Measurements from ENCODE around the gene VEGFC. TPM values are rescaled to one million over a fixed set of nuclear protein-coding genes. Genes with fewer than 3 reads are reported as not detected.

The VEGFC gene
- total RNA-seq, 1 donor from 2014 or later = 5.9 TPM

DNA sequence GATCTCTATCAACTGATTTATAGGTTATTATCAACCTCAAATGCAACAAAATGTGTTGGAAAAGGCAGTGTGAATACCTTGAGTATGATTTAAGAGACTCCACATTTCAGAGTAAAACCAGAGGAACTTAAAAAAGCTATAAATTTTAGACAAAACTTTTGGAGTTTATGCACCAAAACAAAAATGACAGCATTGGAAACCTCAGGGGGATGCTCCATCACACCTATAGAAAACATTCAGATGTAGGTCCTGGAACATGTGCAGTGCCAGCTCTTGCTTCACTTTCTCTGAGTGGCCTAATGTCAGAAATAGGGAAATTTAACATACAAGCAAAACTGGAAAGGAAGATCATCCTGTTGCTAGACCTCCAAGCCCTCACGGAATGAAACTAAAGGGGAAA is 5.8 kb upstream of the VEGFC start:
- DNase-seq = no peak

DNA sequence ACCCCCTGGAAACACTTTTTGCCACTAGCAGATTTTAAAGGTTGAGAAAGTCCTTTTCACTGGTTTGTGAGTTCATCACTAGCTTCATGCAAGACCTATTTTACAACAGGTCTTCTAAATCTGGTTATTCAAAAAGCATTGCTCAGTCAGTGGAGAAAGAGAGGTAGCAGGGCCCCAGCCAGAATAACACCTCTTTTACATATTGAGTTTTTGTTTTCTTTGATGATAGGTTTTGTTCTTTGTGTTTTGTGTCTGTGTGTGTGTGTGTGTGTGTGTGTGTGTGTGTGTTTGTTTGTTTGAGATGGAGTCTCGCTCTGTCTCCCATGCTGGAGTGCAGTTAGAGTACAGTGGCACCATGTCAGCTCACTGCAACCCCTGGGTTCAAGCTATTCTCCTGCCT is 2.7 kb upstream of the VEGFC start:
- DNase-seq = no peak

GRCh38 chr4:176794651-176795050 is 1.9 kb upstream of the VEGFC start:
- DNase-seq = no peak

GRCh38 chr4:176794151-176794550 is 1.4 kb upstream of the VEGFC start:
- DNase-seq = no peak

DNA sequence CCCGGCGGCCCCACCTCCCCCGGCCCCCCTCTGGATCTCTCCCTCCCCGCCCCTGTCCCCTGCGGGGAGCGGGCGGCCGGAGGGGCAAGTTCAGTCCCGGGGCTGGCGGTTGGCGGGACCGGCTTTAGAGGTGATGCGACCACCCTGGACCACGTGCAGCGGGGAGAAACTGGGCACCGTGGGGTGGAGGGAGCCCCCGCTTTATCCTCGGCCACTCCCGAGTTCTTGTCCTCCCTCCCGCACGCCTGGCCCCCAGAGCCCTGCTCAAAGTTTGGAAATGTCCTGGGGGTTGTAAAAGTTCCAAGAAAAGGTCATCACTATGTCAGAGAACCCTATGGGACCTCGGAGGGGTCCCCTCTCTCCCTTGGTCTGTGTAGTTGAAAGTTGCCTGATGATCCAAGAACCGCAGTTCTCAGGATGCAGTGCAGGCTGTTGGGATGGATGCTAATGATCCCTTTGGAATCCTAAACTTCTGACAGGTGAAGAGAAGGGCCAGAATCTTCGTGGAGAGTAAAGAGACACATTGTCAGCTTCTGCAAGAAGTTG is 411 bp upstream of the VEGFC start:
- DNase-seq = no peak

- peak; percentile 14 for DNase-seq
Measured at GRCh38 chr4:176791591-176792325, 964 bp downstream of the VEGFC start.

- DNase-seq = no peak
Measured at GRCh38 chr4:176790398-176790797, 2.3 kb downstream of the VEGFC start.

GRCh38 chr4:176789955-176790354 is 2.8 kb downstream of the VEGFC start:
- DNase-seq = peak; percentile 78

GRCh38 chr4:176788971-176789370 is 3.8 kb downstream of the VEGFC start:
- no peak for DNase-seq

- DNase-seq = no peak
Measured at GRCh38 chr4:176788248-176788647, 4.5 kb downstream of the VEGFC start.

- DNase-seq = no peak
Measured at GRCh38 chr4:176784816-176785215, 7.9 kb downstream of the VEGFC start.

DNA sequence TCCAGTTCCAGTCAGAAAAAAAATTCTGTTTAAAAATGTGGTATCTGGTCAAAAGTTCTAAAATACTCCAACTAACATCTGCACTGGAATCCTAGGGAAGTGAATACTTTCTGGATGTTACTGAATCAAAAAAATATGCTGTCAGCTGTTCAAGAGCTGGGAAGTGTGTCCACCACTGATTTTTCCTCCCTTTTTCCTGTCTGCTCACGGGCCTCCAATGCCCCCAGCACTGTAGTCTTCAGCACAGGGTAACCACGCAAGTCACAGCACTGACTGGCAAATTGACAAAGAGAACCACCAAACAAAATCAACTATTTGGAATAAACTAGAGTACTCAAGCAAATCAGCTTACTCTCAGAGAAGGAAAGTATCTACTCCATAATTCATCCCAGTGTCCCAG is 9.9 kb downstream of the VEGFC start:
- DNase-seq = no peak

DNA sequence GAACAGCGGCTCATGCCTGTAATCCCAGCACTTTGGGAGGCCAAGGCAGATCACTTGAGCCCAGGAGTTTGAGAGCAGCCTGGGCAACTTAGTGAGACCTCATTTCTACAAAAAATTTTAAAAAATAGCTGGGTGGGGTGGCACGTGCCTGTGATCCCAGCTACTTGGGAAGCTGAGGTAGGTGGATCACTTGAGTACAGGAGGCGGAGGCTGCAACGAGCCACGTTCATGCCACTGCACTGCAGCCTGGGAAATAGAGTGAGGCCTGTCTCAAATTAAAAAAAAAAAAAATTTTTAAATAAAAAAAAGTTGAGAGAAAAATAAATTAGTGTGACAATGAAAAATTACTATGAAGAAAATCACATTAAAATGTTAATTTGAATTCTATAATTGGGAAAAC is 10.5 kb downstream of the VEGFC start:
- no peak for DNase-seq

- no peak for DNase-seq
Measured at GRCh38 chr4:176781739-176782100, 11.0 kb downstream of the VEGFC start.

GRCh38 chr4:176780995-176781738 is 11.6 kb downstream of the VEGFC start:
- no peak for DNase-seq

DNA sequence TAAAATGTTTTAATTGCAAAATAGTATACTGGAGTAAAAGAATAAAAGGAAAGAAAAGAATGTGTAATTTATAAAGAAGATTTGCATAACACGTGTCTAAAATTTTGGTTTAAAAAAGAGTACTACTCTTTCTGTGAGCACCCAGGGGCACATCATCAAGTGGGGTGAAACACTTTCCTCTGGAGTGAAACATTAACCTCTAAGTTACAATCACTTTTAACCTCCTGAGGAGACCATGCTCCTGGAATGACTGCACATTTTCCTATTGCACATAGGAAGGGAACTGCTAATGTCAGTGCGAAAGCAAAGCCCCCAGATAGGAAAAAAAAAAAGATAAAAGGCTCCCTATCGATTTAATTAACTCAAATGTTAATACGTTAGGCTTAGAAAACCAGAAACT is 13.3 kb downstream of the VEGFC start:
- DNase-seq = no peak

DNA sequence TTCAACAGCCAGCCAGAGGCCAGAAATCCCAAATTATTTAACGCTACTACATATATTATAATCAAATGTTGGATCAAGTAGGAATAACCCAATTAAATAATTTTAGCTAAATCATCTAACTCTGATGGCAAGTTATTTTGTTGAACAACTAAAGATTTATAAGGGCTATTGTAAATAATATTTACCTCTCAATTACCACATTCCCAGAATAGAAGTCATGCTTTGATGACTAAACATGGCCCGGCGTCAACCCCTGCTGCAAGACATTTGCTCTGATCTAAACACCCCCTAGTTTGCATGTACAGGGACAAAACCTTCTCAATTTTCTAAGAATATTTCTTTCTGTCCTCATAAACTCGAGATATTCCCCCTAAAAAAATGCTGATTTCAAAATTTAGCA is 14.2 kb downstream of the VEGFC start:
- DNase-seq = no peak

DNA sequence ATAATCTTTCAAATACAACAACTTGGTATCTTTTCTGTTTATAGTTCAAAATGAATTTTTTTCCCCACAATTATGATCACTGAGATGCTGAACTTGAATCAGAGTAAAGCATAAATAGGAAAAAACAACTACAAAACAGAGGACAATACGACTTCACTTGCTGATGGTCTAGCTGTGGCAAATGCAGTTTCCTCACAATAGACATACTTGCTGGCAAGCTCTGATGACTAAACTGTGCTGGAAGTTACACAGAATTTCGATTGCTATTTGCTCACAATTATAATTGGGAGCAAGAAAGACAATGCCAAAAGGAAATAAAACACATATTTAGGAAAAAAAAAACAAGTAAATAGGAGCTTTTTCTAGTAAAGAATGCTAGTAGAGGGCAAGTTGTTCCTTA is 14.7 kb downstream of the VEGFC start:
- no peak for DNase-seq

- DNase-seq = no peak
Measured at GRCh38 chr4:176775338-176775737, 17.4 kb downstream of the VEGFC start.

GRCh38 chr4:176774852-176775251 is 17.9 kb downstream of the VEGFC start:
- no peak for DNase-seq

DNA sequence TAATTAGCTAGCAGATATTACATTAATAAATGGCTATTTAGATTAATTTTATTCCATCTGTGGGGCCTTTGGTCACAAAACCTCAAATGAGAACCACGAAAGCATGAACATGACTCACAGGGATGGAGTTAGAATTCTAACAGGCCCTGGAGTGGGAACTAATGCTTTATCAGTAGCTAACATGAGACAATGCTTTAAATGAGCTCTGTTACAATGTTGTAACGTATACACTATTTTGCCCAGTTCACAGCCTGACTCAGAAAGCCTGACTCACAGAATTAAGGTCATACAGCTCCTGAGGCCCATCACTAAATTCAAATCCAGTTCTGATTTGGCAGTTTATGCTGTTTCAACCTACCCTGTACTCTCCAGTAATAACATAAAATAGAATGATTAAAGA is 23.2 kb downstream of the VEGFC start:
- no peak for DNase-seq

GRCh38 chr4:176767183-176767582 is 25.5 kb downstream of the VEGFC start:
- DNase-seq = no peak

GRCh38 chr4:176762661-176763308 is 29.9 kb downstream of the VEGFC start:
- DNase-seq = no peak
